ENCODE results near the gene GALNTL6. TPM values are rescaled to one million over a fixed set of nuclear protein-coding genes. Genes with fewer than 3 reads are reported as not detected.

The GALNTL6 gene
- total and polyA plus RNA-seq, 2 donors (not counting 1 experiment from before 2014, with no cell fraction given), result 0.99 to 1.1 TPM

DNA sequence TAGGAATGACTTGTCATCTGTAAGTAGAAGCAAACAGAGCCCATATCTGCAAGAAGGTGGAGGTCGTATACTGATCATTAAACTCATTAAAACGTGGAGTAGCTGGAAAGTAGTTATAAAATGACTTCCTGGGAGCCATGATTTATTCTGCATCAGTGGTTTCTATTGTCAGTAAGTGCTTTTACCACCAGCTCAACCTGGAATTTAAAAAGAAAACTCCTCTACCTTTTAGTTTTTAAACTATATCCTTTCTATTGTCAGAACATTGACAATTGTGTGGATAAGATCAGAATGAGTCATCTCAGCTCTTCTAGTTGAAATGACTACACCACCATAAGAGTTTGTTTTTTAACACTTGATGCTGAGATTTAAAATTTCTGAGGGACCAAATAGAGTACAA, 704.2 kb downstream of the GALNTL6 start:
- Histone ChIP-seq H3K4me1 (ENCODE audit: control insufficient read depth in 2 of 2, insufficient read depth in 2 of 2, low read length in 2 of 2) (no peaks in the 10 kb centered on the region), H3K27ac (ENCODE audit: low read length in 2 of 2) (no peak overlapping the region), H3K36me3 (replicated peaks in 1 of 2; ENCODE audit: control extremely low read depth in 1 of 2, control insufficient read depth in 1 of 2, extremely low read depth in 1 of 2, insufficient read depth in 2 of 2, low read length in 1 of 2) (no peaks in the 10 kb centered on the region), H3K79me2 (ENCODE audit: control insufficient read depth, insufficient read depth, low read length) (no peaks in the 10 kb centered on the region), H3K4me3 (ENCODE audit: control extremely low read depth in 1 of 5, extremely low read depth in 1 of 5, insufficient read depth in 1 of 5, low read depth in 2 of 5, low read length in 4 of 5) (no peak overlapping the region), H4K20me1 (ENCODE audit: control insufficient read depth, insufficient read depth, low read length, poor library complexity, severe bottlenecking) (no peaks in the 10 kb centered on the region), H3K9me3 (ENCODE audit: control extremely low read depth in 1 of 3, control insufficient read depth in 2 of 3, insufficient read depth in 1 of 3, low read length in 2 of 3) (peaks cover 0 to 7% (median 0%) of the 10 kb centered on the region in 3 donors), H3K4me2 (replicated peaks; ENCODE audit: low read depth, low read length, poor library complexity, severe bottlenecking) (no peak overlapping the region), H3K9ac (ENCODE audit: low read length) (no peak overlapping the region), H2AFZ (ENCODE audit: insufficient read depth, low read depth, low read length, poor library complexity, severe bottlenecking) (no peak overlapping the region), H3K27me3 (replicated peaks in 1 of 4; ENCODE audit: control extremely low read depth in 1 of 4, control insufficient read depth in 3 of 4, insufficient read depth in 4 of 4, low read length in 3 of 4) (no peaks in the 10 kb centered on the region)
- H3K4me1 Mint-ChIP-seq, result no peaks in the 10 kb centered on the region
- ATAC-seq (ENCODE audit: low read depth) (no peak), DNase-seq (no peak)
- H3K4me3 Mint-ChIP-seq, result no peak overlapping the region
- ChIA-PET CTCF (no interaction called here), POLR2A (no interaction called here)
- no peak for TF ChIP-seq EZH2 (IDR thresholded peaks at IDR 0.05; ENCODE audit: borderline replicate concordance, insufficient read depth, low read depth, low read length, poor library complexity, severe bottlenecking)
- TF ChIP-seq, protein P1, sequence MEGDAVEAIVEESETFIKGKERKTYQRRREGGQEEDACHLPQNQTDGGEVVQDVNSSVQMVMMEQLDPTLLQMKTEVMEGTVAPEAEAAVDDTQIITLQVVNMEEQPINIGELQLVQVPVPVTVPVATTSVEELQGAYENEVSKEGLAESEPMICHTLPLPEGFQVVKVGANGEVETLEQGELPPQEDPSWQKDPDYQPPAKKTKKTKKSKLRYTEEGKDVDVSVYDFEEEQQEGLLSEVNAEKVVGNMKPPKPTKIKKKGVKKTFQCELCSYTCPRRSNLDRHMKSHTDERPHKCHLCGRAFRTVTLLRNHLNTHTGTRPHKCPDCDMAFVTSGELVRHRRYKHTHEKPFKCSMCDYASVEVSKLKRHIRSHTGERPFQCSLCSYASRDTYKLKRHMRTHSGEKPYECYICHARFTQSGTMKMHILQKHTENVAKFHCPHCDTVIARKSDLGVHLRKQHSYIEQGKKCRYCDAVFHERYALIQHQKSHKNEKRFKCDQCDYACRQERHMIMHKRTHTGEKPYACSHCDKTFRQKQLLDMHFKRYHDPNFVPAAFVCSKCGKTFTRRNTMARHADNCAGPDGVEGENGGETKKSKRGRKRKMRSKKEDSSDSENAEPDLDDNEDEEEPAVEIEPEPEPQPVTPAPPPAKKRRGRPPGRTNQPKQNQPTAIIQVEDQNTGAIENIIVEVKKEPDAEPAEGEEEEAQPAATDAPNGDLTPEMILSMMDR (IDR thresholded peaks at IDR 0.05), result no peak
- no peak overlapping the region for H3K27ac Mint-ChIP-seq
- intact Hi-C loops (cut with micrococcal nuclease), result no loop called here
- no peaks in the 10 kb centered on the region for H3K27me3 Mint-ChIP-seq
- H3K9me3 Mint-ChIP-seq (ENCODE audit: insufficient read depth), result peaks cover 2% of the 10 kb centered on the region
- 80% methylated on average over 1 of the region's 2 CpGs for WGBS (ENCODE audit: insufficient coverage)

DNA sequence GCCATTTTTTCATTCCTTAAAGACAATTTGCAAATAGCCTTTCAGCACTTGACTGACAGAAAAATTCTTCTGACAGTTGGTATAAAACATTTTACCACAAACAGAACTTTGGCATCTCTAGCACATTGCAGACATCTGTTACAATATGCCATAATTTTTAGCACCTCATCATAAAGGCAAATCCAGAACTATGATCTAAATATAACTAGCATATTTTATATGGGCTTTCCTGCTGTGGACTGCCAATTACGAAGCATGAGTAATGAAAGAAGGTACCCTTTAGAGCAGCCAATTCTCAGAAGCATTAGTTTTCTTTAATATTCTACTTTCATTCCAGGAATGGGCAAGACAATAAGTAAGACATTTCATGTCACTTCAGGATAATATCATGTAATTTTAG, 708.0 kb downstream of the GALNTL6 start:
- no CpG with 5 or more reads among the region's 1 CpG for WGBS (ENCODE audit: insufficient coverage)
- Histone ChIP-seq H3K4me1 (ENCODE audit: control insufficient read depth in 2 of 2, insufficient read depth in 2 of 2, low read length in 2 of 2) (no peaks in the 10 kb centered on the region), H3K79me2 (ENCODE audit: control insufficient read depth, insufficient read depth, low read length) (no peaks in the 10 kb centered on the region), H3K9ac (ENCODE audit: low read length) (no peak overlapping the region), H3K27me3 (replicated peaks in 1 of 4; ENCODE audit: control extremely low read depth in 1 of 4, control insufficient read depth in 3 of 4, insufficient read depth in 4 of 4, low read length in 3 of 4) (no peaks in the 10 kb centered on the region), H2AFZ (ENCODE audit: insufficient read depth, low read depth, low read length, poor library complexity, severe bottlenecking) (no peak overlapping the region), H3K9me3 (ENCODE audit: control extremely low read depth in 1 of 3, control insufficient read depth in 2 of 3, insufficient read depth in 1 of 3, low read length in 2 of 3) (no peaks in the 10 kb centered on the region), H3K27ac (ENCODE audit: low read length in 2 of 2) (no peak overlapping the region), H3K36me3 (replicated peaks in 1 of 2; ENCODE audit: control extremely low read depth in 1 of 2, control insufficient read depth in 1 of 2, extremely low read depth in 1 of 2, insufficient read depth in 2 of 2, low read length in 1 of 2) (no peaks in the 10 kb centered on the region), H3K4me3 (ENCODE audit: control extremely low read depth in 1 of 5, extremely low read depth in 1 of 5, insufficient read depth in 1 of 5, low read depth in 2 of 5, low read length in 4 of 5) (no peak overlapping the region), H4K20me1 (ENCODE audit: control insufficient read depth, insufficient read depth, low read length, poor library complexity, severe bottlenecking) (no peaks in the 10 kb centered on the region), H3K4me2 (replicated peaks; ENCODE audit: low read depth, low read length, poor library complexity, severe bottlenecking) (no peak overlapping the region)
- Mint-ChIP-seq H3K9me3 (ENCODE audit: insufficient read depth) (no peaks in the 10 kb centered on the region), H3K27ac (no peak overlapping the region), H3K4me1 (no peaks in the 10 kb centered on the region), H3K27me3 (no peaks in the 10 kb centered on the region), H3K4me3 (no peak overlapping the region)
- ATAC-seq (ENCODE audit: low read depth) (no peak), DNase-seq (no peak)
- intact Hi-C loops (cut with micrococcal nuclease), result no loop called here
- CTCF ChIA-PET, result no interaction called here
- POLR2A ChIA-PET, result no interaction called here
- TF ChIP-seq, protein P1 (IDR thresholded peaks at IDR 0.05), result no peak
- TF ChIP-seq EZH2 (IDR thresholded peaks at IDR 0.05; ENCODE audit: borderline replicate concordance, insufficient read depth, low read depth, low read length, poor library complexity, severe bottlenecking), result no peak
